Measurements from ENCODE around the gene ZNF750.

Gene ZNF750

DNA sequence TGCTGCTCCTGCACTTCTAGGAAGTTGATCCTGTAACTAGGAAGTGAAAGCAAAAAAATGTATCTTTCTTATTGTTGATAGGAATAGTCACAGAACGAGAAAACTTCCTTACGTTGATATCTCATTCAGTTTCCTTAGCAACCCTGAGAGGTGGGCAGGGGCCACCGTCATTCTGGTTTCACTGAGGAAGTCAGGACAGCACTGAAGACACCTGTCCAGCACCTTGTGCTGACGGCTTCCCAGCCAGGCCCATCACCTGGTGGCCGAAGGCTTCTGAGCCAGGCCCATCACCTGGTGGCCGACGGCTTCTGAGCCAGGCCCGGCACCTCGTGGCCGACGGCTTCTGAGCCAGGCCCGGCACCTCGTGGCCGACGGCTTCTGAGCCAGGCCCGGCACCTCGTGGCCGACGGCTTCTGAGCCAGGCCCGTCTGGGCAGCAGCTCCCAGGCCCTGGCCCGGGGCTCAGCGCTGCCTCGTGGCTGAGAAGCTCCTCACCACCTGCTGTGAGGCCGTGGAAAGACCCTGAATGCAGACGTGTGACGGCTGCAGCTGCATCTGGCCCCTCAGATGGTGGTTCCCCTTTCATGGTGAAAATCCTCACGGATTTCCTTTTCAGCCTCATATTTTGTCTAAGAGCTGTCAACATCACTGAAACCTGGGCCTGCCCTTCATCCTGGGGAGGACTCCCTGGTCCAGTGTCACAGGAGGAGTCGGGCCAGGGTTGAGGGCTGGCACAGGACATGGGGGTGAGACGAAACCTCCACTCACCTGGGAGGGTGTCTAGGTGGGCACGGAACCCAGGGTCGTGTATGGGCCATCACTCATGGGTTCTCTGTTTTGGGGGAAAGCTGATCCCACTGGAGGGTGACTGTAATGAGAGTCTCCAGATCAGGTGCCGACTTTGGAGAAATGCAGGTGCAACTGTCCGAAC lies 33.0 kb upstream of the ZNF750 start:
- DNase-seq (ENCODE audit: low read depth): no peak

DNA sequence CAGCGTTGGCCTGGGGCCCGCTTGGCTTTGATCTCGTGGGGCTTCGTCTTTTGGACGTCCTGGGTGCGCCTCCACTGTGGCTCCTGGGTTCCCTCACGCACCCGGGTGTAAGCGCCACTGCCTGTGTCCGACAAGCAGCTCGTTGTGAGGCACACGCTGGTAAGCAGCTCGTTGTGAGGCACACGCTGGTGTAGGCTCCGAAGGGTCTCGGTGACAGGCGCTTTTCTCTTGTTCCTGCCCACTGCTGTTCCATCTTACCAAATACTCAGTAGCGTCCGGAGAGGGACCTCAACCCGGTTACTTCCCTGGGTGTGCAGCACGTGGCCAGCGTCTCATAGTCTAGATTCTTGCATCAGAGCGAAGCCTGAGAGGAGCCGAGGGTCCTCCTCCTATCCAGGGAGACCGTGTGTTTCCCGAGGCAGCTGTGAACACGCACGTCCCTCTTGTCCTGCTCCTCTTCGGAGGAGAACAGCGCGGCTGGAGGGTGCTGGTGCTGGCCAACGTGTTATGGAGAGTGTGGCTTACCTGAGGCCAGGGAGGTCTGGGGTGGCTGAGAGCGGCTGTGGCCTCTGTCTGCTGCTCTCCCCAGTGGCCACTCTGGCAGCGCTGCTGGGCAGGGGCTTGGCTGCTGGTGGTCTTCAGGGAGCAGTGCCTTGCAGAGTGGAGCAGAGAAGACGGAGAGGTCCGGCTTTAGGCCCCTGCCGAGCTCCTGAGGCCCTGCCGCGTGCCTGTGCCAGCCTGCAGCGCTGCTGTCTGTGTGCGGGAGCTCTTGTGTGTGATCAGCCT lies 32.1 kb upstream of the ZNF750 start:
- no peak for DNase-seq (ENCODE audit: low read depth)

DNA sequence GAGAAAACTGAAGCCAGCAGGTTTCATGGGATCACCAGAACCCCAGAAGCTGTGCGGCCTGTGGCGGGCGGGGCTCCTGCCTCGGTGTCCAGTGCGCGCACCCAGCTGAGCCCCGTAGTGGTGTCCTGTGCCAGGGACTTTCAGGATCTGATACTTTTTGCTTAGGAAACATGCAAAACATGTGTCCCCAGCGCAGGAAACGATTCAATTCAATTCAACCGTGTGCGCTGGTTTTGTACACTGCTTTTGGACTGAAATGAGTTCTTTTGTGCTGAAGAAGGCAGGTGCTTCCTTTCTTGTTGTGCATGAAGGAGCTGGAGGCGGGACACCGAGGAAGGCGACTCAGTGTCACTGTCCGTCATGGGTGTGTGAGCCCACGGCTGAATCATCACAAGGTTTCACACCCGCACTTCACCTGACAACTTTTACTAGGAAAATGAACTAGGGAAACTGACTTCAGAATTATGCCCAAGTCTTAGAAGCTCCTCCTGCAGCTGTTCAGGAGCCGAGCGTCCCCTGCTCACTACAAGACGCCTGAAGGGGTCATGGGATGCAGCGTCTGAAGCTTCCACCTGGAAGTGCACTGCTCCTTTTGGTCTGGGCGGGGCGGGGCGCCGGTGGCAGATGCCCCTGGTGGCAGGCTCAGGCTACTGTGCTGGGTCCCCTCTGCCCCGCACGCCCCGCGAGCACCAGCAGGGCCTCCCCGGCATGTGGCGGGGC lies 31.4 kb upstream of the ZNF750 start:
- no peak for DNase-seq (ENCODE audit: low read depth)

DNA sequence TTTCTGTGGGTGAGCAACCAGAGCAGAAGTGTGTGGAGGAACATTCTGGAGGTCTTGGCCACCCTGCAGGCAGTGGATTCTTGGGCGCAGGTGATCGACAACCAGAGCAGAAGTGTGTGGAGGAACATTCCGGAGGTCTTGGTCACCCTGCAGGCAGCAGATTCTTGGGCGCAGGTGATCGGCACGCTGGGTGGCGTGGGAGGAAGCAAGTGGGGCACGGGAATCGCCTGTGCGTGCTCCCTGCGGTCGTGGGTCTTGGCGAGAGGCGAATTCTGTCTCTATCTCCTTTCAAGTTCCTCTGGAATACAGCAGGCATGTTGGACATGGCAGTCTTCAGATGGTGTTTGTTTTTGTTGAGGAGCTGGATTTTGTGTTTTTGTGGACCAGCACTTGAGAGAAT lies 30.7 kb upstream of the ZNF750 start:
- DNase-seq (ENCODE audit: low read depth): no peak

DNA sequence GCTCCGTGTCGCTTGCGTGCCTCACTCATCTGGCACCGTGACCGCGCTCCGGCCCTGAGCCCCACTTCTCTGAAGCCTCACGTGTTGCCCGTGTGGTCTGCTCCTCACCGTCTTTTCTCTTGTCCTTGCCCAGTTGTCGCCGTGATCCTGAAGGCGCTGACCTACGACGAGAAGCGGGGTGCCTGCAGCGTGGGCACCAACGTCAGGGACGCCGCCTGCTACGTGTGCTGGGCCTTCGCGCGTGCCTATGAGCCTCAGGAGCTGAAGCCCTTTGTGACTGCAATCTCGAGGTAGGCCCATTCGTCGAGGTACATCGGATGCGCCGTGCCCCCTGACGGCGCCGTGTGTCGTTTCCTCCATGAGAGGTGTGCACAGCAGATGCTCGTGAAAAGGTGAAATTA lies 30.3 kb upstream of the ZNF750 start:
- DNase-seq (ENCODE audit: low read depth): no peak

DNA sequence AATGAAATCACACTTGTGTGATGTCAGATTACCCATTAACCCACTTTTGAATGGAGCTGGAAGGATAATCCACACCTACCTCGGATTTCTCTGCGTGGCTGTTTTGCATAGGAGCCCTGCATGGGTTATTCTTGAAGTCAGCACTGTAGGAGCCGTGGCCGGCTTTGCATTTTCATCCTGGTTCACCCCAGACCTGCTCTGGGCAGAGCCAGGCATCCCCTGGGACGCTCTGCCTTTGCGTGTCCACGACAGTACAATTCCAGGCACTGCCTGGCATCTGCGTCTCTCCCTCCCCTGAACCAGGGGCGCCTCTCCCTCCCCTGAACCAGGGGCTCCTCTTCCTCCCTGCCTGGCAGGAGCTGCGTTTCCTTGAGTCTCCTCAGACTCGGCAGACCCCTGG lies 29.7 kb upstream of the ZNF750 start:
- no peak for DNase-seq (ENCODE audit: low read depth)

DNA sequence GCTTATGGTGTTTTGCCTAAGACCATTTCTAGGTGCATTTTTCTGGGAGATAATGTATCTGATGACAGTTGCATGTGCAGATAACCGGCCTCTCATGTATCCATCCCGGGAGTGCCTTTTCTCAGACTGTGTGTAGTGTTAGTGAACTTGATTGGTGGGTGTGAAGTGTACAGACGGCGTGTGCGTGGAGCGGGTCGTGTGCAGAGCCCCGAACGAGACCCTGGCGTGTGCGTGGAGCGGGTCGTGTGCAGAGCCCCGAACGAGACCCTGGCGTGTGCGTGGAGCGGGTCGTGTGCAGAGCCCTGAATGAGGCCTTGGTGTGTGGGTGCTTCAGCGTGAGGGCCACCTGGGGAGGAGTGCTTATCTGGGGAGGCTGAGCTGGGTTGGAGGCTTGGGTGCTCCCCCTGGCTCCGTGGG lies 28.9 kb upstream of the ZNF750 start:
- no peak for DNase-seq (ENCODE audit: low read depth)

DNA sequence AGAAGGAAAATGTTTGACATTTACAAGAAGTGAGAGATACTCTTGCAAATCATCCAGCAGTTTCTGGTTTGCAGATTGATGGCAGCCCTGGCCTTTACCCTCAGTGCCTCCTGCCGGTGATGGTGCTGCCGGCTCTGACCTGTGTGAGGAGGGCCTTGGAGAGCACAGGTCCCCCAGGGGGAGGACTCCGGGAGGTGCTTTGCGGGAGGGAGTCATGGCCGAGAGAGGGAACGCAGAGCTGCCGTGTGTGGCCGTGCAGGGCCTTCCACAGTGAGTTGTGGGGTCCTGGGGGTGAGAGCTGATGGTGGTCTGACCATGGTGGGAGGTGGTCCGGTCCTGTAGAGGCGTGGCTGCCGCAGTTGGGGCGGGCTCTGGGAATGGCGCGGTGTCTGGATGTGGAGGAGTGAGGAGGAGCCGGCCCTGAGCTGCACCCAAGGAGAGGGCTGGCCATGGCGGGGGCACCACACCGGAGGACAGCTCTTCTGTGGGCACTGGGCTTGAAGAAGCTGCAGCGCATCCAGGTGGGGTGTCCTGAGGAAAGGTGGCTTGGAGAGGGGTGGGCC lies 28.0 kb upstream of the ZNF750 start:
- no peak for DNase-seq (ENCODE audit: low read depth)

DNA sequence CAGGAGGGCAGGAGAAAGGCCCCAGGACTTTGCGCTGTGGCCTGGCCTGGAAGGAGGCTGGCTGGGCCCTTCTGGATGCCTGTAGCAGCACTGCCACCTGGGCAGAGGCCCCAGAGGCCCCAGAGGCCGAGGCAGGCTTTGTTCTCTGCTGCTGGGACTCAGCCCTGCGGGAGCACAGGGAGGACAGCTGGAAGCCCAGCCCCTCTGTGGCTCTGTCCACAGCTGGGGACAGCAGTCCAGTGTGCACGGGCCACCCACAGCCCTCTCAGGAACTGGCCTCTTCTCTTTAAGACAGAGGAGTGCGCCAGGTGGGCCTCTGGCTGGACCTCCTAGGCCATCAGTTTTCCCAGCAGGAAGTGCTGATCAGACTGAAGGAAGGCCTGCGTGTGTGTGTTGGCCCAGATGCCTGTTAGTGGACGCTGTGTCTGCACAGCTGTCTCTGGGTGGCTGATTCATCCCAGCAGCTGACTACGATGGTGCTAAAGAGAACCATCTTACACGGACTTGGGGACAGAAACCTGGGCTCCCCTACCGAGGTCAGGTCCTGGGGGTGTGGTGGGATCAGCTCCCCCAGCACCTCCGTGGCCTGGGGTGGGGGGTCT lies 26.9 kb upstream of the ZNF750 start:
- DNase-seq (ENCODE audit: low read depth): peak; percentile 76

DNA sequence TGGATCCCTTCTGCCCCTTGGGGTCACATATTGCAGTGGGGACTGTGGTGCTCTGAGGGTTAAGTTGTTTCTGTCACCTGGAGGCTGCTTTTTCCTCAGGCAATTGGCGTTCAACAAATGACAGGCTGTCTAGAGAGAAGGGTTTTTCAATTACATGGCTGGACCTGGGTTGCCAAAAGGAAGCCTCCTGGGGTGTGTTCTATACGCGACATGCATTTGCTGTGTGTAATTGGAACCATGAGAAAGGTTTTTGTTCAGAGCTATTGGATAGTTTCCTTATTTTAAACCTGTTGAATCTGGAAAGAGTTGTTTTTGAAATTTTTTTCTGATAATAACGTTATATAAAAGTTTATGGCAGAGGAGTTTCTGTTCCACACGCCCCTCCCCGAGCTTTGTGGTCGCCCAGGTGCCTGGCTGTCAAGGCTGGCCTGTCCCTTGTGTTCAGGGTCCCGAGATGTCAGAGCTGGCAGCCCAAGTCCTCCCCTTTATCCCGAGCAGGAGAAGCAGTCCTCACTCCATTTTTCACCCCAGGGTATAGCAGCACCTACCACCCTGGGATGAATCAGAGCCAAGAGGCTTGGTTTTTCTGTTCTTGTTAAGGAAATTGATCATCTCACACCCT lies 26.1 kb upstream of the ZNF750 start:
- no peak for DNase-seq (ENCODE audit: low read depth)

DNA sequence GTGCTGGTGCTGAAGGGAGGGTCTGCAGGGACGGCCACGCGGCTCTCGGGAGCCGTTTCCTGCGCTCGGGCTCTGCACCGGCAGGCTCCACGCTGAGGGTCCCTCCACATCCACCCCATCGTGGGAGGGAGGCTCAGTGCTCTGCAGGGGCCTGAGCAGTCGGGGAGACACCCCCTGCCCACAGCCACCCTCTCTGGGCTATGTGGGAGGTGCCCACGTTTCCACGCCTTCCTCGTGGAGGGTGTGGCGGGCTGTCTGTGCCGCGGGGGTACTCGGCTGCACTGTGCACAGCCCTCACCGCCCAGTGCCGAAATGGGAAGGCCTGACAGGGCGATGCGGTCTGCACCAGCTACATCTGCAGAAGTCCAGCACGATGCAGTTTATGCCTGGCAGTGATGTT lies 25.5 kb upstream of the ZNF750 start:
- DNase-seq (ENCODE audit: low read depth): no peak

DNA sequence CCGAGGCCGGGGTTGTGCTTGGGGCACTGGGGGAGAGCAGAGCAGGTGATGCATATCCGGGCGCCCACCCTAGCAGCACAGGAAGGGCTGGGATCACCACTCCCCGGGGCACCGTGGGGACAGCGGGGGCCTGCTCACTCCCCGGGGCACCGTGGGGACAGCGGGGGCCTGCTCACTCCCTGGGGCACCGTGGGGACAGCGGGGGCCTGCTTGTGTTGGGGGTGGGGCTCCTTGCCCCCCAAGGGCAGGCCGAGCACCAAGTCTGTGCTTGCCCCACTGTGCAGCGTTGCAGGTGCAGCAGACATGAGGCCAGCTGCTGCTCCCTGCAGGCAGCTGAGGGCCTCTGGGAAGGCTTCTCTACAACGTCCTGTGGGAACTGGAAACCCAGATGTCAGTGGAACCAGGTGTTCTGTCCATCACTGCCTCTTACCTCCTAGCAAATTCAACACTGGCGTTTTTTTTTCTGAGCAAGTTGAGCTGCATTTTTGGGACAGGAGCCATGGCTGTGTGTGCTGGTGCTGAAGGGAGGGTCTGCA lies 25.0 kb upstream of the ZNF750 start:
- no peak for DNase-seq (ENCODE audit: low read depth)

DNA sequence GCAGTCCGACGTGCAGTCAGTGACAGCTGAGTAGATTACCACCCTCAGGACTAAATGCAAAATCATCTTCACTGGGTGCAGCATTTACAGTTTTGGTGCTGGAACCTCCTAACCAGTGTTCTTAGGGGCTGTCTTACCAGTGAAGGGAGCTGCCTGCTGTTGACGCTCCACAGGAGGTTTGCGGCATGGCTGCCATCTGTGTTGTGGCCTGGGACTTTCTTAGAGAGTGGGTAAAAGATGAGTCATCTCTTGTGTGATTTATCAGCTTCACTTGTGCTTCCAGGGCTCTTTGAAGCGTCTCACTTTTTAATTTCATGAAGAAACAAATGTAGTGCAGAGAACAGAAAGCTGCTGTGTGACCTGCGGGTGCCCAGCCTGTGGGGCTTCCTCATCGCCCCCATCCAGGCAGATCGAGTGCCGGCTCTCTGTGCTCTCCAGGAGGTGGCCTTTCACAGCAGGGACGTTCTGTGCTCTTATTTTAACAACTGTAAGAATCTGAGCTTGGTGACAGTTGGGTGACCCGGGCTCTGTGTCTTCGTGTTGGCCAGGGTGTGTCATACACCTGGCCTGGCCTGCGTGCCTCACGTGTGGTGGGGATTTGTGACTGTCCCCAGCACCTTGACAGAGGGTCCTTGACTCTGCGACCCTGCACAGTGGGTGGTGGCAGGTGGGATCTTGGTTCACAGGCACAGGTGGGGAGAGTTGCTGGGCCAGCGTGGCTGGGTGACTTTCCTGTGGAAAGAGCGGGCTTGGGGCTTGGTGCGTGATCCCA lies 24.3 kb upstream of the ZNF750 start:
- DNase-seq (ENCODE audit: low read depth): peak; percentile 82

DNA sequence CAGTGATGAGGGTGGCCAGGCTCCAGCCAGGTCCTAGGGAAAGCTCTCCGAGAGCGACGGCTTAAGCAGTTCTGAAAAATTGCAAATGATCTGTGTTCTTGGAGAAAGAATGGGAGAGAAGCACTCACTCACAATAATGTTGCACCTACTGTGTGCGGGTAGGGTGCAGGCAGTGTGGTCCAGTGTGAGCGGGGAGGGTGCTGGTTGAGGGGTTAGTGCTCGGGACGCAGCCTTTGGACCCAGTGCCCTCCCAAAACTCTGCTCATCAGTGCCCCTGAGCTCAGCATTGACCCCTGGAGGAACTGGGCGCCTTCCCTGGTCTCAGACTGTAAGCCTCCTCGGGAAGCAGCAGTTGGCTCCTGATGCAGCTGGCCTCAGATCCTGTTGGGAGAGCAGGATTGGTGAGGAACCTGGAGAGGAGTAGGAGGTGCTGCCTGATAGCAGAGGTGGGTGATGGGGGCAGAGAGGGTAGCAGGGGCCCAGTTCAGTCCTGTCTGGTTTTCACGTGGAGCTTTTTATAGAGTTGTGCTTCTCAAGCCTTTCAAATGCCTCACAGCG lies 23.6 kb upstream of the ZNF750 start:
- DNase-seq (ENCODE audit: low read depth): no peak

DNA sequence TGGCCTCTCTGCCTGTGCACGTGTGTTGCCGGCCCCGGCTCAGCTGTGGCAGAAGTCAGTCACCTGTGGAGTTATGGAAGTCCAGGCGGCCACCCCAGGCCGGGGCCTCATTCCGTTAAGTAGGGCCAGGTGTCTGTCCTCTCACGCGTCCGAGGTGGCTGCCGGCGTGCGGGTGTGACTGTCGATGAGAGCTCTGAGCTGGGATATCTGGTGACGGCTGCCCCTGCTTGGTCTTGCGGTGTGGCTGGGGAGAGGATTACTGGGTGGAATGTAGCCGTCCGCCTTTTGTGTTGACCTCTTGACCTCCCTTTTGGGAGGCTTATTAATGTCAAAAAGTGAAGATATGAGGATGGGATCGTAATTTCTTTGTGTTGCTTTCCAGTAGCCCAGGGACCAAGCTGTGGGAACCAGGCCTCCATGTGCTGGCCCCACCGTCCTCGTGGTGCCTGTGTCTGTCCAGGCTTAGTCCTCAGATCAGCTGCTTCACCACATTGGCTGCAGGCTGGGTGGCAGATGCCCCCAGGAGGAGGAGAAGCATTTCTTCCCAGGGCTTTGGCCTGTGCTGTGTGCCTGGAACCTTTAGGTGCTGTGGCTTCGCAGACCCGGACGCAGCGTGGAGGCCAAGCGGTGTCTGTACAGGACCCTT lies 23.0 kb upstream of the ZNF750 start:
- DNase-seq (ENCODE audit: low read depth): peak; percentile 29

DNA sequence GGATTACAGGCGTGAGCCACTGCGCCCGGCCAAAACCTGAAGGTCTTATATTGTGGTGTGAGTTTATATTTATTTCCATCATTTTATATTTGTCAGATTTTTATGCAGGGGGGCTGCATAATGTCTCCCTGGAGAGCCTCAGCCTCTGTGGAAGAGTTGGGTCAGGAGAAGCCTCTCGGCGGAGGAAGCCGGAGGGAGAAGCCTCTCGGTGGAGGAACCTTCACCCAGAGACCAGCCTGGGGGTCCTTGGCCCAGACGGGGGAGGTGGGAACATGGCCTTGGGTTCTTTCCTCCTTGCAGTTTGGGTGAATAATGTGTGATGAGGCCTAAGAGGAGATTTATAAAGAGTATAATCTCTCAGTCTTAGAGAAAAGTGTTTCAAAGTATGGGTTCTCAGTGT lies 22.4 kb upstream of the ZNF750 start:
- DNase-seq (ENCODE audit: low read depth): no peak

DNA sequence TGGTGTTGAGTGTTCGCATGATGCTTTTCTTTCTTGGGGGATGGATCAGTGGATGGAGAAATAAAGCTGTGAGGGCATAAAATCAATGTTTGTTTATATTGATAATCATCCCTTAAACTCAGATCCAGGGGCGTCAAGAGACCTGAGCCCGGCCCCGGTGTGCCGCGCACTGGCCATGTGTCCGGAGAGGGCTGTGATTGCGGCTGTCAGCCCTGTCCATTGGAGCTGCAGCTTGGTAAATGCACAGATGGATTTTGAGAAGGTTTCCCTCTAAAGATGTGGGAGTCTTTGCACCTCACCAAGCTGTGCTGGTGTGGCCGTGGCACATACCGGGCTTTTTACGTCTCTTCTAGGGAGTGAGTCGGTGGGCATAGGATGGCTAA lies 21.6 kb upstream of the ZNF750 start:
- DNase-seq (ENCODE audit: low read depth): no peak

DNA sequence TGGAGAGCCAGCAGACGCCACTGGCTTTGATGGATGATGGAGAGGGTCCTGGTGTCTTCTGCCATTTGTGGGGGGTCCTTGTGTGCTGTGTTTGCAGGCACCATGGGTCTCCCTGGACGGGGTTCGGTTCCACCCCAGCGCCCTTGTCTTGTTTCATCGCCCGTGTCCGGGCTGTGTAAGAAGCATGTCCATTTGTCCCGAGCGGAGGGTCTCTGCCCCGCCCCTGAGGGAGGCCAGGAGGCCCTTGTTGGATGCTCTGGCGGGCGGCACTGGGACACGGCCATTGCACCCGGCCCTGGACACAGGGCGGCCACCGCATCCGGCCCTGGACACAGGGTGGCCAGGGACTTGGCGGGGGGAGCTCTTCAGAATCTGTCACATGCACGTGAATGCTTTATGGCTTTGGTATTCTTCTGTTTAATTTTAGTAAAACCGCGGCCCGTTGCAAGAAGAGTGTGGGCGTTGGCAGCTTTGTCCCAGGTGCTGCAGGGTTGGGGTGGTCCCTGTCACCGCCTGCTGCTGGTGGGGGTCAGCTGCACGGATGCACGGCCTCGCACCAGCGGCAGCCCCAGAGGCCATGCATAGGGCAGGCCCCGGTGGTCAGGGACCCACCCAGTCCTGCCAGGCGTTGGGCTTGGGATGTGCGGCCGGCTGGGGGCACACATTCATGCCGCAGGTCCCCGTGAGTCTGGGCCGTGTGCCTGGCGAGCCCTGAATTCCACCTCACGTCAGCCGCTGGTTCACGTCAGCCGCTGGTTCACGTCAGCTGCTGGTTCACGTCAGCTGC lies 21.0 kb upstream of the ZNF750 start:
- DNase-seq (ENCODE audit: low read depth): no peak

Measured in amniotic epithelial cell (primary cell).